Neural crest cell (in vitro differentiated cells): ENCODE results near the gene PLVAP. TPM values are rescaled to one million over a fixed set of nuclear protein-coding genes. Genes with fewer than 3 reads are reported as not detected.
A peak's percentile ranks its signal among the peaks of the same experiment; 100 is the strongest.

Source experiments
- DNase-seq: peaks from one replicate; pipeline ENCODE4 v3.0.0; 2021; ENCODE audit warnings: low read depth, mixed read lengths, low spot score
- H3K27ac Mint-ChIP-seq: one replicate; pipeline ENCODE4 v1.8.0; 2021; ENCODE audit warnings: mild to moderate bottlenecking, mixed read lengths; ENCODE audit not compliant: unreplicated experiment
- H3K27me3 Mint-ChIP-seq: 2 replicates; pipeline ENCODE4 v1.8.0; 2021; ENCODE audit warnings: low read depth, mild to moderate bottlenecking, mixed read lengths
- H3K36me3 Mint-ChIP-seq: 2 replicates; pipeline ENCODE4 v1.8.0; 2021; ENCODE audit warnings: low read depth, mild to moderate bottlenecking, mixed read lengths
- H3K4me1 Mint-ChIP-seq: 2 replicates; pipeline ENCODE4 v1.8.0; 2021; ENCODE audit warnings: mixed read lengths
- H3K4me3 Mint-ChIP-seq: one replicate; pipeline ENCODE4 v1.8.0; 2021; ENCODE audit warnings: mild to moderate bottlenecking, mixed read lengths
- H3K9me3 Mint-ChIP-seq: 2 replicates; pipeline ENCODE4 v1.8.0; 2021; ENCODE audit warnings: mixed read lengths
- CTCF ChIP-seq: fragments of 200-600 bp; sonication (generic); conservative IDR thresholded peaks from 2 replicates; pipeline ENCODE4 v1.5.0; 2021; ENCODE audit warnings: antibody characterized with exemption, mild to moderate bottlenecking
- total RNA-seq: library from RNA; stranded (reverse); gene quantifications from 2 replicates; pipeline ENCODE4 v1.2.1, GENCODE V29; 2021

Gene PLVAP
- total RNA-seq, 1 donor from 2014 or later, result 1.8 TPM

- DNase-seq, result no peak
- H3K27me3 Mint-ChIP-seq, result no peaks in the 10 kb centered on the region
These were observed 38.6 kb downstream of the PLVAP start for GRCh38 chr19:17338433-17339078.

DNA sequence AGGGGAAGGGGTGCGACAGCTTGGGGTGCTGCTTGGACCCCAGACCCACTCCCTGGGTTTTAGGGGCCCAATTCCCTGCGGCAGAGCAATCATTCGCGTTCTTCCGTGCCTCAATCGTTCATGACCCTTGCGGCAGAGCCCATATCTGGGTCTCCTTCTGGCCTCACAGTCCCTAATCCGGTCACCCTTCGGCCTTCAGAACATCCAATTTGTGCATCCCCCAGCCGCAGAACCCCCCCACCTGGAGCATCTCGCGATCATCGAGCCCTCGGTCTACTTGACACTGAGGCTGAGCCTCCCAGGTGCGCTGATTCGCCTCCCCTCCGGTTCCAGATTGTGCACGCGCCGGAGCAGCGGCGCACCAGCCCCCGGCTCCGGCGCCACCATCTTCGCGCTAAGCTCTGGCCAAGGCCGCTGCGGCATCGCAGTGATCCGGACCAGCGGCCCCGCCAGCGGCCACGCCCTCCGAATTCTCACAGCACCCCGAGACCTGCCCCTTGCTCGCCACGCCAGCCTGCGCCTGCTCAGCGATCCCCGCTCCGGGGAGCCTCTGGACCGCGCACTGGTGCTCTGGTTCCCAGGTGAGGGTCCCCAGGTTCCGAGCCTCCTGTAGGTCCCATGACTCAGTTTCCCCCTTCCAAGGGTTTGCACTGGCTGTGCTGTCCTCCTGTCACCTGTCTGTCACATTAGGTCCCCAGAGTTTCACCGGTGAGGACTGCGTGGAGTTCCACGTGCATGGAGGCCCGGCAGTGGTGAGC lies 39.3 kb downstream of the PLVAP start:
- peak overlapping the region; percentile 93 for H3K4me3 Mint-ChIP-seq
- no peaks in the 10 kb centered on the region for H3K27me3 Mint-ChIP-seq
- no peak for DNase-seq
- H3K27ac Mint-ChIP-seq, result no peak overlapping the region
- H3K9me3 Mint-ChIP-seq, result no peaks in the 10 kb centered on the region
- peaks cover under 1% of the 10 kb centered on the region for H3K36me3 Mint-ChIP-seq
- TF ChIP-seq CTCF, result no peak
- H3K4me1 Mint-ChIP-seq, result peaks cover 18% of the 10 kb centered on the region

More at GRCh38 chr19:17338433-17339078, 38.6 kb downstream of the PLVAP start:
- H3K36me3 Mint-ChIP-seq, result no peaks in the 10 kb centered on the region
- TF ChIP-seq CTCF, result no peak
- no peak overlapping the region for H3K27ac Mint-ChIP-seq
- H3K4me3 Mint-ChIP-seq, result peak overlapping the region; percentile 93
- H3K4me1 Mint-ChIP-seq, result peaks cover 18% of the 10 kb centered on the region
- no peaks in the 10 kb centered on the region for H3K9me3 Mint-ChIP-seq

DNA sequence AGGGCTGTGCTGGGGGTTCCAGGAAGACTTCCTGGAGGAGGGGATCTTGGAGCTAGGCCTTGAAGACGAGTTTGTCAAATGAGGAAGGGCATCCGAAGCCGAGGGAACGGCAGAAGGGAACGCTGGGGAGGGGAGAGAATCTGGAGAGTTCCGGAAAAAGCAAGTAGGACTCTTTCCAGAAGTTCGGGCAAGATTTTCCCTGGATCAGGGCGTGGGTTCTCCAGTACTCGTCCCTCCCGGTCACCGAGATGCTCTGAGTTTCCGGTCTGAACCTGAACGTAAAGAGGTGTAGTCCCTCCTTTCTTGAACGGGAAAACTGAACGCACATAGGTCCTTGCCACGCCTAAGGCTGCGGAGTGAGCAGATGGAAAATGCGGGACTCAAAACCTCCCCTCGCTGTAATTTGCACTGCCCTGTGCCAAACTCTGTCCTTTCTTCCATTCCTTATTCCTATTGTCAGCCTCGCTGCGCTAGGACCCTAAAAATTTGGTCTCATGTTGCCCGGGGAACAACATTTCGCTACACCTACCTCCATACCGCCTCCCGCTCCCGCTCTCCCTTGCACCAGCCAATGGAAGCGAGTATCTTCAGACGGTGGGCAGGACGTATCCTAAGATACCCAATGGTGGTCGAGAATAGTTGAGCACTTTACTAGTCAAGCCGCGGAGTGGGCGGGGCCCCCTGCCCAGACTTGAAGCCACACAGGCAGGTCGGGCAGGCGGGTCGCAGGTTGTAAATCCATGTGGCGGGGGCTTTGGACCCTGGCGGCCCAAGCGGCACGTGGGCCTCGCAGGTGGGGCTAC lies 40.1 kb downstream of the PLVAP start, which contains the start of gene GTPBP3:
Gene GTPBP3 (plus strand): TSS at position 682 of the 803 bp plus-strand sequence. CDS start 59 bp downstream, at position 741.
- peak within 1 kb of the TSS; percentile 39 for H3K27ac Mint-ChIP-seq
- peak within 1 kb of the TSS; percentile 93 for H3K4me3 Mint-ChIP-seq
- DNase-seq, result peak; percentile 91
- no peaks in the 10 kb centered on the region for H3K9me3 Mint-ChIP-seq
- no peak for TF ChIP-seq CTCF
- peaks cover 22% of the 10 kb centered on the region for H3K4me1 Mint-ChIP-seq
- peaks cover 5% of the 10 kb centered on the region for H3K36me3 Mint-ChIP-seq
- peaks cover 5% of the 10 kb centered on the region for H3K27me3 Mint-ChIP-seq

- peak overlapping the region; percentile 97 for H3K4me3 Mint-ChIP-seq
- no peak for TF ChIP-seq CTCF
- H3K4me1 Mint-ChIP-seq, result peaks cover 22% of the 10 kb centered on the region
- H3K9me3 Mint-ChIP-seq, result no peaks in the 10 kb centered on the region
- H3K36me3 Mint-ChIP-seq, result peaks cover 8% of the 10 kb centered on the region
- DNase-seq, result no peak
- H3K27me3 Mint-ChIP-seq, result peaks cover 10% of the 10 kb centered on the region
- no peak overlapping the region for H3K27ac Mint-ChIP-seq
These were observed 41.6 kb downstream of the PLVAP start for GRCh38 chr19:17335575-17335974.
